Pancreas (tissue), 10 donors: ENCODE results near the gene MIOX. TPM values are rescaled to one million over a fixed set of nuclear protein-coding genes. Genes with fewer than 3 reads are reported as not detected.

Experiments
- ATAC-seq, 4 donors: fragments of 200-7000 bp; cut with Tn5 transposase; one replicate each; pipeline versions ENCODE4 v1.8.0 to v1.9.1; 2020; ENCODE audit warnings: mild to moderate bottlenecking in 4 of 4, moderate library complexity in 4 of 4
- DNase-seq, 6 donors: peaks; one replicate each; pipeline ENCODE4 v3.0.0-alpha.2; 2020
- FAIRE-seq: peaks from 2 replicates; lab custom pipeline; 2012; peaks lifted over from hg19 to GRCh38; lab: Jason Lieb, UNC
- H3K27ac ChIP-seq, 4 donors: fragments of 200-600 bp; sonication (generic); 1 replicate in 3 of 4; 2 replicates in 1 of 4; pipeline versions ENCODE4 v1.5.0 to v1.8.0; 2020
- H3K27me3 ChIP-seq, 4 donors: fragments of 200-600 bp; one replicate each; pipeline ENCODE4 v1.8.0; 2021
- H3K36me3 ChIP-seq, 3 donors: fragments of 200-600 bp; sonication (generic) in 1 of 3; one replicate each; pipeline versions ENCODE4 v1.5.0 to v1.8.0; 2020 to 2021
- H3K4me1 ChIP-seq, 3 donors: fragments of 200-600 bp; one replicate each; pipeline ENCODE4 v1.8.0; 2021
- H3K4me3 ChIP-seq, 4 donors: fragments of 200-600 bp; sonication (generic) in 2 of 4; one replicate each; pipeline versions ENCODE4 v1.5.0 to v1.8.0; 2020 to 2021
- H3K9me3 ChIP-seq, 4 donors: fragments of 200-600 bp; one replicate each; pipeline ENCODE4 v1.8.0; 2021
- CTCF ChIP-seq, 4 donors: fragments of 200-600 bp; sonication (generic) in 3 of 4; IDR thresholded peaks; one replicate each; pipeline versions ENCODE4 v1.5.0 to v1.8.0; 2021; ENCODE audit warnings: antibody characterized with exemption in 4 of 4
- WGBS, 2 donors: extraction: QIAGEN DNeasy Blood & Tissue Kit; methylation state at CpG; one replicate each; pipeline ENCODE4 v1.1.7; 2013; 5-methylcytosine and 5-hydroxymethylcytosine counted together
- intact Hi-C, 3 donors: fragments of 100-400 bp; cut with DNase I; formaldehyde crosslinking; loops; one replicate each; pipeline versions ENCODE4 v1.11.1 to v1.14.2; 2022
- polyA plus RNA-seq, 2 donors: library from polyadenylated mRNA; stranded (reverse); fragments of 200-250 nt; gene quantifications; one replicate each; pipeline ENCODE4 v1.2.3, GENCODE V29; 2013
- total RNA-seq, 6 donors: library from RNA; stranded (reverse); fragmentation: NEBNext Ultra II Directional in 4 of 6; extraction: Animal tissue kit (Norgen Biotek cat#: 25700) in 4 of 6; gene quantifications; one replicate each; pipeline versions ENCODE4 v1.2.1 to v1.2.4, GENCODE V29; 2021 to 2023
- donor health status: healthy with polysubstance abuse.
- donor health status: DM: no; HTN: no; CAD: no; lungs with moderate emphysema.
- donor health status: DM: no; HTN: no; CAD: no.
- donor health status: control.
- donor health status: control.
- donor health status: Bipolar disorder and iron deficiency.
- donor health status: DM: yes; HTN: yes; CAD: no.
- donor health status: DM: no; HTN: no; CAD: no.
- donor health status: DM: no; HTN: no; CAD: no.
- donor health status: DM: yes; HTN: yes; CAD: no.

MIOX gene
- total and polyA plus RNA-seq, 8 donors, result 0.40 to 2.9 (median 0.54) TPM; not detected in 3

- DNase-seq, result no peak
- Histone ChIP-seq H3K27ac (no peak overlapping the region), H3K4me3 (no peak overlapping the region), H3K4me1 (peaks cover 0 to 4% (median 0%) of the 10 kb centered on the region in 3 donors), H3K27me3 (no peaks in the 10 kb centered on the region), H3K36me3 (no peaks in the 10 kb centered on the region), H3K9me3 (no peaks in the 10 kb centered on the region)
- TF ChIP-seq CTCF (IDR thresholded peaks at IDR 0.05), result no peak
- ATAC-seq, result no peak
- intact Hi-C loops, result no loop called here
- WGBS, 2 donors, result 82% methylated on average over 27 of the region's 27 CpGs
- FAIRE-seq, result no peak
Measured at GRCh38 chr22:50490531-50491308, 4.1 kb downstream of the MIOX start.

GRCh38 chr22:50497093-50497492 is 10.4 kb downstream of the MIOX start:
- no peak for DNase-seq
- TF ChIP-seq CTCF (IDR thresholded peaks at IDR 0.05), result no peak
- Histone ChIP-seq H3K27ac (no peak overlapping the region), H3K27me3 (no peaks in the 10 kb centered on the region), H3K4me3 (no peak overlapping the region), H3K4me1 (peaks cover 0 to 6% (median 0%) of the 10 kb centered on the region in 3 donors), H3K36me3 (no peaks in the 10 kb centered on the region), H3K9me3 (no peaks in the 10 kb centered on the region)
- peak in 1 of 4 donors; percentile 17 for ATAC-seq
- intact Hi-C loops, result no loop called here
- WGBS, 2 donors, result 47 to 65% methylated on average over 6 of the region's 6 CpGs
- no peak for FAIRE-seq

- H3K27me3 ChIP-seq, result no peaks in the 10 kb centered on the region
- ATAC-seq (peak; percentile 87 to 97 (median 94)), DNase-seq (peak; percentile 69 to 84 (median 78)), FAIRE-seq (no peak)
- H3K36me3 ChIP-seq, result peaks cover 0 to 10% (median 0%) of the 10 kb centered on the region in 3 donors
- no peaks in the 10 kb centered on the region for H3K9me3 ChIP-seq
- TF ChIP-seq CTCF (IDR thresholded peaks at IDR 0.05), result peak; percentile 31 to 53 (median 44)
- 2 to 9% methylated on average over 13 of the region's 13 CpGs for WGBS, 2 donors
- intact Hi-C loops, result no loop called here
- peaks cover 0 to 6% (median 0%) of the 10 kb centered on the region in 3 donors for H3K4me1 ChIP-seq
- H3K27ac ChIP-seq, result no peak overlapping the region
- no peak overlapping the region for H3K4me3 ChIP-seq
Measured at GRCh38 chr22:50498322-50498890, 11.7 kb downstream of the MIOX start.

- DNase-seq (no peak), ATAC-seq (no peak), FAIRE-seq (no peak)
- no peak for TF ChIP-seq CTCF (IDR thresholded peaks at IDR 0.05)
- H3K36me3 ChIP-seq, result peaks cover 0 to 15% (median 0%) of the 10 kb centered on the region in 3 donors
- H3K27ac ChIP-seq, result no peak overlapping the region
- peaks cover 0 to 6% (median 0%) of the 10 kb centered on the region in 3 donors for H3K4me1 ChIP-seq
- intact Hi-C loops, result loop anchor here in 1 of 3 donors (10.0 kb wide), 1 partner anchor 256 kb away; the partner anchor contains the start of gene TUBGCP6
- no peaks in the 10 kb centered on the region for H3K9me3 ChIP-seq
- H3K27me3 ChIP-seq, result no peaks in the 10 kb centered on the region
- WGBS, 2 donors, result 83 to 88% methylated on average over 12 of the region's 12 CpGs
- H3K4me3 ChIP-seq, result no peak overlapping the region
Measured at GRCh38 chr22:50500452-50500851, 13.8 kb downstream of the MIOX start.
